Loucy (cell line): Measurements from ENCODE around the gene SH2B2.
A peak's percentile ranks its signal among the peaks of the same experiment; 100 is the strongest.
"Not testable (repeated sequence)": the region's sequence is repeated elsewhere in the genome, so short reads cannot be mapped to it uniquely, and the experiment has no call there.

Experiments used
- H2AFZ ChIP-seq: fragments of 200-600 bp; sonication (generic); 2 replicates; pipeline ENCODE4 v1.6.0; 2016; ENCODE audit warnings: antibody characterized with exemption, mild to moderate bottlenecking, low read length, moderate library complexity
- H3F3A ChIP-seq: fragments of 200-600 bp; 2 replicates; pipeline ENCODE4 v1.6.0; 2016; ENCODE audit warnings: antibody characterized with exemption, low read depth, mild to moderate bottlenecking
- H3K27me3 ChIP-seq: fragments of 200-600 bp; sonication (generic); 2 replicates; pipeline ENCODE4 v1.6.1; 2014; ENCODE audit warnings: low read length, mild to moderate bottlenecking; ENCODE audit not compliant: insufficient read depth, poor library complexity, severe bottlenecking
- H3K36me3 ChIP-seq: fragments of 200-600 bp; sonication (generic); 2 replicates; pipeline ENCODE4 v1.6.1; 2016; ENCODE audit warnings: low read length; ENCODE audit not compliant: insufficient read depth
- H3K4me1 ChIP-seq: fragments of 200-600 bp; sonication (generic); 2 replicates; pipeline ENCODE4 v1.5.1; 2014; ENCODE audit warnings: low read length, mild to moderate bottlenecking; ENCODE audit not compliant: insufficient read depth, poor library complexity, severe bottlenecking
- H3K4me2 ChIP-seq: fragments of 200-600 bp; sonication (generic); 2 replicates; pipeline ENCODE4 v1.6.0; 2014; ENCODE audit warnings: antibody characterized with exemption, low read length, low read depth, mild to moderate bottlenecking; ENCODE audit not compliant: poor library complexity, severe bottlenecking
- H3K4me3 ChIP-seq: fragments of 200-600 bp; sonication (generic); 2 replicates; pipeline ENCODE4 v1.5.1; 2014; ENCODE audit warnings: low read length, mild to moderate bottlenecking, mixed read lengths; ENCODE audit not compliant: poor library complexity, severe bottlenecking
- H3K79me2 ChIP-seq: fragments of 200-600 bp; sonication (generic); 2 replicates; pipeline ENCODE4 v1.6.1; 2014; ENCODE audit warnings: low read length; ENCODE audit not compliant: insufficient read depth
- H3K9ac ChIP-seq: fragments of 200-600 bp; sonication (generic); 2 replicates; pipeline ENCODE4 v1.6.0; 2014; ENCODE audit warnings: mild to moderate bottlenecking, low read depth, low read length, moderate library complexity; ENCODE audit not compliant: poor library complexity, severe bottlenecking
- H3K9me2 ChIP-seq: fragments of 200-600 bp; sonication (generic); replicated peaks from 2 replicates; pipeline ENCODE4 v1.6.1; 2016; ENCODE audit warnings: low read depth, low read length, mixed read lengths
- H3K9me3 ChIP-seq: fragments of 200-600 bp; sonication (generic); 2 replicates; pipeline ENCODE4 v1.6.1; 2014; ENCODE audit warnings: mild to moderate bottlenecking, antibody characterized with exemption, low read length, low read depth; ENCODE audit not compliant: insufficient read depth
- H4K20me1 ChIP-seq: fragments of 200-600 bp; sonication (generic); 2 replicates; pipeline ENCODE4 v1.6.0; 2014; ENCODE audit warnings: antibody characterized with exemption, low read length, mild to moderate bottlenecking; ENCODE audit not compliant: insufficient read depth, poor library complexity, severe bottlenecking

Gene SH2B2

GRCh38 chr7:102337002-102337401 is 50.3 kb downstream of the SH2B2 start:
- not testable (repeated sequence) for H3K4me3 ChIP-seq, H2AFZ ChIP-seq, H3K9me2 ChIP-seq, H3K79me2 ChIP-seq, H3K4me2 ChIP-seq, H3K9me3 ChIP-seq, H3K9ac ChIP-seq, H4K20me1 ChIP-seq, H3K27me3 ChIP-seq, H3F3A ChIP-seq, H3K4me1 ChIP-seq, H3K36me3 ChIP-seq

- not testable (repeated sequence) for H3K27me3 ChIP-seq, H2AFZ ChIP-seq, H3K4me1 ChIP-seq, H3K9me2 ChIP-seq, H3K9ac ChIP-seq, H3K36me3 ChIP-seq, H3K4me2 ChIP-seq, H3K4me3 ChIP-seq, H4K20me1 ChIP-seq, H3F3A ChIP-seq, H3K9me3 ChIP-seq, H3K79me2 ChIP-seq
Observed at GRCh38 chr7:102337420-102337819, 50.8 kb downstream of the SH2B2 start.

GRCh38 chr7:102340599-102341368 is 54.1 kb downstream of the SH2B2 start:
- H3K9ac ChIP-seq, H2AFZ ChIP-seq, H3K4me2 ChIP-seq: not testable (repeated sequence)

GRCh38 chr7:102346983-102347382 is 60.3 kb downstream of the SH2B2 start:
- H3K79me2 ChIP-seq, H2AFZ ChIP-seq, H3K4me3 ChIP-seq, H3K4me2 ChIP-seq, H4K20me1 ChIP-seq, H3K27me3 ChIP-seq, H3K4me1 ChIP-seq, H3K9me2 ChIP-seq, H3K36me3 ChIP-seq, H3K9me3 ChIP-seq, H3K9ac ChIP-seq, H3F3A ChIP-seq: not testable (repeated sequence)

More at GRCh38 chr7:102340599-102341368, 54.1 kb downstream of the SH2B2 start:
- H3K36me3 ChIP-seq, H3K9me2 ChIP-seq, H3K9me3 ChIP-seq, H4K20me1 ChIP-seq, H3K27me3 ChIP-seq, H3K4me1 ChIP-seq, H3K4me3 ChIP-seq, H3K79me2 ChIP-seq, H3F3A ChIP-seq: not testable (repeated sequence)

GRCh38 chr7:102356344-102356743 is 69.7 kb downstream of the SH2B2 start, which contains the start of gene SPDYE6:
Gene SPDYE6 (minus strand): TSS chr7:102356444. CDS start chr7:102356023, 421 bp downstream.
- H4K20me1 ChIP-seq, H3K79me2 ChIP-seq, H3K9ac ChIP-seq, H3K4me1 ChIP-seq, H3F3A ChIP-seq, H3K9me2 ChIP-seq, H3K4me2 ChIP-seq, H2AFZ ChIP-seq, H3K27me3 ChIP-seq, H3K4me3 ChIP-seq, H3K9me3 ChIP-seq, H3K36me3 ChIP-seq: not testable (repeated sequence)

GRCh38 chr7:102363549-102364393 is 77.1 kb downstream of the SH2B2 start:
- H3F3A ChIP-seq, H3K9me2 ChIP-seq, H3K4me1 ChIP-seq, H3K27me3 ChIP-seq, H3K9me3 ChIP-seq, H4K20me1 ChIP-seq, H3K36me3 ChIP-seq: not testable (repeated sequence)
- Histone ChIP-seq H3K79me2 (peaks cover 16% of the 10 kb centered on the region; the same call in 1 of the 2 replicates), H2AFZ (peak overlapping the region; percentile 91; the same call in 1 of the 2 replicates), H3K9ac (peak overlapping the region; percentile 87), H3K4me2 (peak overlapping the region; percentile 59), H3K4me3 (peak overlapping the region; percentile 82)

- not testable (repeated sequence) for H3K4me1 ChIP-seq, H3K9me2 ChIP-seq, H3F3A ChIP-seq, H3K36me3 ChIP-seq, H3K27me3 ChIP-seq, H2AFZ ChIP-seq, H4K20me1 ChIP-seq, H3K9me3 ChIP-seq
- peak overlapping the region; percentile 87 for H3K9ac ChIP-seq
- peaks cover 16% of the 10 kb centered on the region; the same call in 1 of the 2 replicates for H3K79me2 ChIP-seq
- H3K4me2 ChIP-seq: peak overlapping the region; percentile 53
- H3K4me3 ChIP-seq: peak overlapping the region; percentile 82
Observed at GRCh38 chr7:102364394-102364886, 77.8 kb downstream of the SH2B2 start.
